Vagina (tissue), 2 donors: Measurements from ENCODE around the gene BRD3.

Experiments
- POLR2A ChIP-seq, 2 donors: fragments of 450-650 bp; IDR thresholded peaks; one replicate each; pipeline ENCODE4 v1.6.1; 2017; ENCODE audit warnings: antibody characterized with exemption in 2 of 2, mild to moderate bottlenecking in 2 of 2, moderate library complexity in 2 of 2
- TF ChIP-seq, protein P1 (sequence below), 3 experiments: fragments of 450-650 bp in 2 of 3; fragments of 200-600 bp in 1 of 3; sonication (generic) in 1 of 3; IDR thresholded peaks; one replicate each; pipeline ENCODE4 v1.5.1; 2017 to 2019; ENCODE audit warnings: antibody characterized with exemption in 3 of 3, mild to moderate bottlenecking in 2 of 3, moderate library complexity in 2 of 3

DNA sequence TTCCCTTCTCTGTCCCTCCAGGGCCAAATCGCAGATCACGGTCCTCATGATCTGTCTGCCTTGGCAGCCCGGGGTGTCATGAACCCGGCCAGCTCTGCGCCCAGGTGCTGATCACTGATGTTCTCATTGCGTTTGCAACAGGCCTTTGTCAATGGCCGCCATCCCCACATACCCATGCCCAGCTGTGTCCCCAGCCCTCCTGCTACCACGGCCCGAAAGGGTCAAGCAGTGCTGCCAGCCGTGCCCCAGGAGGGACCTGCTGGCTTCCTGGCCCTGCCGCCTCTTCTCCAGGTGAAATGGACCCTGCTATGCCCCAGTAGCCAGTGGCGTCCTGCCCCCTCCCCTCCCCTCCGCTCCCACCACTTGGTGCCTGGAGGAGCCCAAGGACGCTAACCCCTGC lies 62.9 kb downstream of the BRD3 start:
- TF ChIP-seq, protein P1, sequence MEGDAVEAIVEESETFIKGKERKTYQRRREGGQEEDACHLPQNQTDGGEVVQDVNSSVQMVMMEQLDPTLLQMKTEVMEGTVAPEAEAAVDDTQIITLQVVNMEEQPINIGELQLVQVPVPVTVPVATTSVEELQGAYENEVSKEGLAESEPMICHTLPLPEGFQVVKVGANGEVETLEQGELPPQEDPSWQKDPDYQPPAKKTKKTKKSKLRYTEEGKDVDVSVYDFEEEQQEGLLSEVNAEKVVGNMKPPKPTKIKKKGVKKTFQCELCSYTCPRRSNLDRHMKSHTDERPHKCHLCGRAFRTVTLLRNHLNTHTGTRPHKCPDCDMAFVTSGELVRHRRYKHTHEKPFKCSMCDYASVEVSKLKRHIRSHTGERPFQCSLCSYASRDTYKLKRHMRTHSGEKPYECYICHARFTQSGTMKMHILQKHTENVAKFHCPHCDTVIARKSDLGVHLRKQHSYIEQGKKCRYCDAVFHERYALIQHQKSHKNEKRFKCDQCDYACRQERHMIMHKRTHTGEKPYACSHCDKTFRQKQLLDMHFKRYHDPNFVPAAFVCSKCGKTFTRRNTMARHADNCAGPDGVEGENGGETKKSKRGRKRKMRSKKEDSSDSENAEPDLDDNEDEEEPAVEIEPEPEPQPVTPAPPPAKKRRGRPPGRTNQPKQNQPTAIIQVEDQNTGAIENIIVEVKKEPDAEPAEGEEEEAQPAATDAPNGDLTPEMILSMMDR (IDR thresholded peaks at IDR 0.05): no peak
- TF ChIP-seq POLR2A (IDR thresholded peaks at IDR 0.05): no peak
